Body of pancreas (tissue), 4 donors: ENCODE measurements around the gene PSMC6.

ENCODE experiments used
- POLR2A ChIP-seq, 3 donors: fragments of 450-650 bp; IDR thresholded peaks; one replicate each; pipeline ENCODE4 v1.6.1; 2016; ENCODE audit warnings: antibody characterized with exemption in 3 of 3, mild to moderate bottlenecking in 2 of 3
- TF ChIP-seq, protein P1 (sequence below), 7 experiments: fragments of 450-650 bp in 4 of 7; fragments of 200-600 bp in 3 of 7; sonication (generic) in 3 of 7; IDR thresholded peaks; one replicate each; pipeline ENCODE4 v1.5.1; 2016 to 2019; ENCODE audit warnings: antibody characterized with exemption in 7 of 7

DNA sequence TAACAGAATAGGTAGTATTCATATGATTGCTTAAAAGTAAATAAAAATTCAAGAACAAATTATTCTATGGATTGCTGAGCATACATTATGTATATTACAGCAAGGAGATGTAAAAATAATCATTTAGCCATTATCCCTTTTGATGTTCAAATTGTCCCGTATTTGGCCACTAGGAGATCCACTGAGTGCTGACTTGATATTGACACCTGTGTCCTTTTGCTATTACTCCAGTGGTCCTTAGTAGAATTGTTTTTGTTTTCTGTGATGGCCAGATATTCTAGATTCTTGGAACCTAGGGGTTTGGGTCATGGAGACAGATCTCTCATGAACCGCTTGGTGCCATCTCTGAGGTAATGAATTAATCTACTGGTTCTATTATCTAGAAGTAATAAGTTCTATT lies 28.4 kb upstream of the PSMC6 start:
- TF ChIP-seq, protein P1, sequence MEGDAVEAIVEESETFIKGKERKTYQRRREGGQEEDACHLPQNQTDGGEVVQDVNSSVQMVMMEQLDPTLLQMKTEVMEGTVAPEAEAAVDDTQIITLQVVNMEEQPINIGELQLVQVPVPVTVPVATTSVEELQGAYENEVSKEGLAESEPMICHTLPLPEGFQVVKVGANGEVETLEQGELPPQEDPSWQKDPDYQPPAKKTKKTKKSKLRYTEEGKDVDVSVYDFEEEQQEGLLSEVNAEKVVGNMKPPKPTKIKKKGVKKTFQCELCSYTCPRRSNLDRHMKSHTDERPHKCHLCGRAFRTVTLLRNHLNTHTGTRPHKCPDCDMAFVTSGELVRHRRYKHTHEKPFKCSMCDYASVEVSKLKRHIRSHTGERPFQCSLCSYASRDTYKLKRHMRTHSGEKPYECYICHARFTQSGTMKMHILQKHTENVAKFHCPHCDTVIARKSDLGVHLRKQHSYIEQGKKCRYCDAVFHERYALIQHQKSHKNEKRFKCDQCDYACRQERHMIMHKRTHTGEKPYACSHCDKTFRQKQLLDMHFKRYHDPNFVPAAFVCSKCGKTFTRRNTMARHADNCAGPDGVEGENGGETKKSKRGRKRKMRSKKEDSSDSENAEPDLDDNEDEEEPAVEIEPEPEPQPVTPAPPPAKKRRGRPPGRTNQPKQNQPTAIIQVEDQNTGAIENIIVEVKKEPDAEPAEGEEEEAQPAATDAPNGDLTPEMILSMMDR (IDR thresholded peaks at IDR 0.05): peak in 4 of 7 experiments; percentile 26 to 38 (median 28)
- TF ChIP-seq POLR2A (IDR thresholded peaks at IDR 0.05): no peak
